Spleen (tissue), 11 donors: ENCODE results near the gene SREK1IP1. TPM values are rescaled to one million over a fixed set of nuclear protein-coding genes. Genes with fewer than 3 reads are reported as not detected.

Source experiments
- DNase-seq: peaks from one replicate; pipeline ENCODE4 v3.0.0-alpha.2; 2020
- H3K27ac ChIP-seq, 8 donors: fragments of 200-600 bp; sonication (generic) in 7 of 8; 1 replicate in 4 of 8; 2 replicates in 4 of 8; pipeline versions ENCODE4 v1.5.0 to v1.8.0; 2016 to 2021; ENCODE audit warnings: inconsistent platforms in 4 of 8, mild to moderate bottlenecking in 4 of 8, moderate library complexity in 1 of 8
- H3K27me3 ChIP-seq, 7 donors: fragments of 200-600 bp; sonication (generic) in 6 of 7; replicated peaks in 1 of 7; 1 replicate in 4 of 7; 2 replicates in 3 of 7; pipeline versions ENCODE4 v1.5.0 to v1.8.0; 2016 to 2021; ENCODE audit warnings: inconsistent platforms in 3 of 7, mild to moderate bottlenecking in 1 of 7
- H3K36me3 ChIP-seq, 6 donors: fragments of 200-600 bp; sonication (generic) in 5 of 6; 1 replicate in 4 of 6; 2 replicates in 2 of 6; pipeline versions ENCODE4 v1.5.0 to v1.8.0; 2016 to 2021; ENCODE audit warnings: inconsistent platforms in 2 of 6
- H3K4me1 ChIP-seq, 6 donors: fragments of 200-600 bp; sonication (generic) in 5 of 6; 1 replicate in 3 of 6; 2 replicates in 3 of 6; pipeline versions ENCODE4 v1.5.0 to v1.8.0; 2016 to 2021; ENCODE audit warnings: inconsistent platforms in 3 of 6
- H3K4me3 ChIP-seq, 8 donors: fragments of 200-600 bp; sonication (generic) in 7 of 8; 1 replicate in 4 of 8; 2 replicates in 4 of 8; pipeline versions ENCODE4 v1.5.0 to v1.8.0; 2016 to 2021; ENCODE audit warnings: inconsistent platforms in 4 of 8, mild to moderate bottlenecking in 4 of 8, moderate library complexity in 2 of 8
- H3K9me3 ChIP-seq, 8 donors: fragments of 200-600 bp; sonication (generic) in 7 of 8; 1 replicate in 4 of 8; 2 replicates in 4 of 8; pipeline versions ENCODE4 v1.5.0 to v1.8.0; 2016 to 2021; ENCODE audit warnings: inconsistent platforms in 4 of 8
- POLR2A ChIP-seq, 3 donors: fragments of 450-650 bp; IDR thresholded peaks; one replicate each; pipeline ENCODE4 v1.5.1; 2017; ENCODE audit warnings: antibody characterized with exemption in 3 of 3, mild to moderate bottlenecking in 1 of 3
- POLR2AphosphoS5 ChIP-seq, 3 donors: sonication (generic); formaldehyde crosslinking; IDR thresholded peaks; one replicate each; pipeline ENCODE4 v1.5.1; 2017; ENCODE audit warnings: antibody characterized with exemption in 3 of 3
- WGBS, 5 donors: extraction: QIAGEN DNeasy Blood & Tissue Kit in 3 of 5; methylation state at CpG; one replicate each; pipeline versions ENCODE4 v1.1.5 to v1.1.7; 2013 to 2018; 5-methylcytosine and 5-hydroxymethylcytosine counted together
- intact Hi-C: fragments of 100-400 bp; cut with DNase I; formaldehyde crosslinking; loops from one replicate; pipeline ENCODE4 v1.15.0; 2023; ENCODE audit warnings: low total_unique reads
- polyA plus RNA-seq, 3 donors: library from polyadenylated mRNA; stranded (reverse); fragments of 200-250 nt; gene quantifications; one replicate each; pipeline ENCODE4 v1.2.1, GENCODE V29; 2013
- total RNA-seq, 7 donors: library from RNA; depleted of rRNA in 3 of 7; stranded (reverse); fragments of >200 nt in 3 of 7; fragmentation: NEBNext Ultra II Directional in 4 of 7; extraction: Animal tissue kit (Norgen Biotek cat#: 25700) in 4 of 7; gene quantifications; one replicate each; pipeline versions ENCODE4 v1.1.0 to v1.2.1, GENCODE V29; 2016 to 2021
- TF ChIP-seq, protein P1 (sequence below), 11 experiments: fragments of 200-600 bp in 7 of 11; fragments of 450-650 bp in 4 of 11; sonication (generic) in 4 of 11; IDR thresholded peaks in 8 of 11; conservative IDR thresholded peaks in 3 of 11; 1 replicate in 7 of 11; 2 replicates in 4 of 11; pipeline versions ENCODE4 v1.4.0 to v1.8.0; 2016 to 2021; ENCODE audit warnings: antibody characterized with exemption in 11 of 11, inconsistent platforms in 4 of 11, mild to moderate bottlenecking in 1 of 11
- donor health status: healthy with polysubstance abuse.
- donor health status: DM: no; HTN: no; CAD: no; lungs with moderate emphysema.
- donor health status: DM: no; HTN: no; CAD: no.
- donor health status: Bipolar disorder and iron deficiency.
- donor health status: healthy.
- donor health status: DM: no; HTN: no; CAD: no.
- donor health status: DM: yes; HTN: yes; CAD: no.

The SREK1IP1 gene
- total and polyA plus RNA-seq, 10 donors, result 10.5 to 27.3 (median 16.5) TPM

DNA sequence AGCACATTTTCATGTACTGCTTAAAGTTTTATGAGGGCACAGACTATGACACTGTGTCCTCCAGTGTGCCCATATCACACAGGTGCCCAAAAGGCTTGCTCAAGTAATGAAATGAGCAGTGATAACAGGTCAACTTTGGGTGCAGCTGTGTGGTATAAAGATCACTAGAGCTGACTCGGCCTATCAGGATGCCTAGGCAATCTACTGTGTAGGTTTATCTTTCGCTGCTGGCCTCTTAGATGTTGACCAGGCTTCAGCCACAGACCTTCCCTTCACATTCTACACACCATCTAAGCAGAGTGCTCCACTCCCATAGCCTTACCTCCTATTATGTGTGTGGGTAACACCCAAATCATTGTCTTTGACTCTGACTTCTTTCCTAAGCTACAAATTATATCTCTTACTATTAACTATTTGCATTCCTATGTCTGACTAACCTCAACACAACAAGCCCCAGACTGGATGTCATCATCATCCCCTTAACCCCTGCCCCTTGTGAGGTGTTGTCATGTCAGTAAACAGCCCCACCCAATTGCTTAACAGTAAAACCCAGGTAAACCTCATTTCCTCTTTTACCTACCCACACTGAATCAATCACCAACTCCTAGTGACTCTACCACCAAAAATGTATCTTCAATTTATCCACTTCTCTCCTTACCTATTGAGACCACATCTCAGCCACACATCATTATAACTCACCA lies 2.5 kb downstream of the SREK1IP1 start:
- intact Hi-C loops, result no loop called here
- no peak for DNase-seq
- 97 to 100% (median 98%) methylated on average over 2 of the region's 2 CpGs for WGBS, 5 donors
- Histone ChIP-seq H3K4me1 (peaks cover 31 to 80% (median 52%) of the 10 kb centered on the region in 6 donors), H3K27me3 (no peaks in the 10 kb centered on the region), H3K4me3 (peak overlapping the region in 1 of 8 donors; percentile 92), H3K36me3 (peaks cover 0 to 39% (median 10%) of the 10 kb centered on the region in 6 donors), H3K27ac (no peak overlapping the region), H3K9me3 (no peaks in the 10 kb centered on the region)
- no peak for TF ChIP-seq POLR2A (IDR thresholded peaks at IDR 0.05)
- TF ChIP-seq, protein P1, sequence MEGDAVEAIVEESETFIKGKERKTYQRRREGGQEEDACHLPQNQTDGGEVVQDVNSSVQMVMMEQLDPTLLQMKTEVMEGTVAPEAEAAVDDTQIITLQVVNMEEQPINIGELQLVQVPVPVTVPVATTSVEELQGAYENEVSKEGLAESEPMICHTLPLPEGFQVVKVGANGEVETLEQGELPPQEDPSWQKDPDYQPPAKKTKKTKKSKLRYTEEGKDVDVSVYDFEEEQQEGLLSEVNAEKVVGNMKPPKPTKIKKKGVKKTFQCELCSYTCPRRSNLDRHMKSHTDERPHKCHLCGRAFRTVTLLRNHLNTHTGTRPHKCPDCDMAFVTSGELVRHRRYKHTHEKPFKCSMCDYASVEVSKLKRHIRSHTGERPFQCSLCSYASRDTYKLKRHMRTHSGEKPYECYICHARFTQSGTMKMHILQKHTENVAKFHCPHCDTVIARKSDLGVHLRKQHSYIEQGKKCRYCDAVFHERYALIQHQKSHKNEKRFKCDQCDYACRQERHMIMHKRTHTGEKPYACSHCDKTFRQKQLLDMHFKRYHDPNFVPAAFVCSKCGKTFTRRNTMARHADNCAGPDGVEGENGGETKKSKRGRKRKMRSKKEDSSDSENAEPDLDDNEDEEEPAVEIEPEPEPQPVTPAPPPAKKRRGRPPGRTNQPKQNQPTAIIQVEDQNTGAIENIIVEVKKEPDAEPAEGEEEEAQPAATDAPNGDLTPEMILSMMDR (IDR thresholded peaks at IDR 0.05 in 8 of 11, conservative IDR thresholded peaks at IDR 0.05 in 3 of 11), result no peak
- no peak for TF ChIP-seq POLR2AphosphoS5 (IDR thresholded peaks at IDR 0.05)

DNA sequence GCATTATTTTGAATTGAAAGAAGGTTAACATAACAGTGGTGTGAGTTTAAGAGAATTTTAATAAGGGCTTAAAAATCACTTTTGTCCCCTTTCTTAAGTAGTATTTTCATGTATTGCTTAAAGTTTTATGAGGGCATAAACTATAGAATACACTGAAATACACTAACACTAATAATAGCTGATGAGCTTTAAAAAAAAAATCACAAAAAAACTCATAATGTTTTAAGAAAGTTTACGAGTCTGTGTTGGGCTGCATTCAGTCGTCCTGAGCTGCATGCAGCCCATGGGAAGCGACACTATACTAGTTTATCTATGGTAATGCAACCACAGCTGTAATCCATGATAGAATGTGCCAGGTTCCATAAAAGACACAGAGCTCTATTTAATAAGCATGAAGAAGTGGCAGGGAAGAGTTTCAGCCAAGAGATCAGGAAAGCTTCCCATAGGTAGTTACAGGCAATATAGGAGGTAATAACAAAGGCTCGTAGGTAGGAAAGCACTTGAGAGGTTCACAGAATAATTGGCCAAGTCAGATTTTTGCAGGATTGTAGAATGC lies 4.5 kb downstream of the SREK1IP1 start:
- 88 to 97% (median 92%) methylated on average over 4 of the region's 4 CpGs for WGBS, 5 donors

DNA sequence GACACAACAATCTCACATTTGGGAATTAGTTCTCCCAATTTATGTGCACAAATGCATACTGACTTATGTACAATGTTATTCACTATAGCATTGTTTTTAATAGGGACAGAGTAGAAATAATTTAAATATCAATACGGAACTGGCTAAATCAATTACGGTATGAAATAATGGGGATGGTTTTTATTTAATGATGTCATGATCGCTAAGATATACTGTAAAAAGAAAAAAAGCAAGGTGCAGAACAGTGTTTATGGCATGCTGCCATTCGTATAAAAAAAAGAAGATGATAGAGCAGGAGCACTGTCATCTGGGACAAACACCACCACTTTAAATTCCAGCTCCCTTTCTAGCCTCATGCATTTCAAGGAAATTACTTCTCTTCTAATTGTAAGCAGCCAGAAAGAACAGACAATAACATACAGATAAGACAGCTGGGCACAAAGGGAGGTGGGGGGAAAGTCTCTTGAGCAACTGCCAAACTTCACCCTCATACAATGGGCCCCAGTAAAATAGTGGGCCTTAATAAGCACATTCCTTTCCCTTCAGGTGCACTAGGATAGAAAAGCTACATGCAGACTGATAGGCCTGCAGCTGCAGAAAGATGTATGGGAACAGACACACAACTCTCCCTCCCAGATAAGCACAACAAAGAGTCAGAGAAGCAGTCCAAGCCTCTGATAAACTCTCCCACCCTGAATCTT lies 8.4 kb downstream of the SREK1IP1 start:
- intact Hi-C loops, result no loop called here
- H3K4me3 ChIP-seq, result no peak overlapping the region
- peaks cover 0 to 51% (median 2%) of the 10 kb centered on the region in 6 donors for H3K4me1 ChIP-seq
- peaks cover 0 to 61% (median 10%) of the 10 kb centered on the region in 6 donors for H3K36me3 ChIP-seq
- H3K9me3 ChIP-seq, result no peaks in the 10 kb centered on the region
- no peaks in the 10 kb centered on the region for H3K27me3 ChIP-seq
- 81 to 97% (median 93%) methylated on average over 4 of the region's 4 CpGs for WGBS, 5 donors
- TF ChIP-seq POLR2A (IDR thresholded peaks at IDR 0.05) (no peak), POLR2AphosphoS5 (IDR thresholded peaks at IDR 0.05) (no peak)
- TF ChIP-seq, protein P1 (IDR thresholded peaks at IDR 0.05 in 8 of 11, conservative IDR thresholded peaks at IDR 0.05 in 3 of 11), result no peak
- no peak overlapping the region for H3K27ac ChIP-seq
- DNase-seq, result no peak

More for the DNA sequence above, 4.5 kb downstream of the SREK1IP1 start:
- TF ChIP-seq, protein P1 (IDR thresholded peaks at IDR 0.05 in 8 of 11, conservative IDR thresholded peaks at IDR 0.05 in 3 of 11), result no peak
- H3K9me3 ChIP-seq, result no peaks in the 10 kb centered on the region
- intact Hi-C loops, result no loop called here
- H3K4me1 ChIP-seq, result peaks cover 17 to 79% (median 33%) of the 10 kb centered on the region in 6 donors
- no peak overlapping the region for H3K4me3 ChIP-seq
- H3K27me3 ChIP-seq, result no peaks in the 10 kb centered on the region
- peaks cover 0 to 56% (median 10%) of the 10 kb centered on the region in 6 donors for H3K36me3 ChIP-seq
- H3K27ac ChIP-seq, result no peak overlapping the region
- DNase-seq, result no peak

DNA sequence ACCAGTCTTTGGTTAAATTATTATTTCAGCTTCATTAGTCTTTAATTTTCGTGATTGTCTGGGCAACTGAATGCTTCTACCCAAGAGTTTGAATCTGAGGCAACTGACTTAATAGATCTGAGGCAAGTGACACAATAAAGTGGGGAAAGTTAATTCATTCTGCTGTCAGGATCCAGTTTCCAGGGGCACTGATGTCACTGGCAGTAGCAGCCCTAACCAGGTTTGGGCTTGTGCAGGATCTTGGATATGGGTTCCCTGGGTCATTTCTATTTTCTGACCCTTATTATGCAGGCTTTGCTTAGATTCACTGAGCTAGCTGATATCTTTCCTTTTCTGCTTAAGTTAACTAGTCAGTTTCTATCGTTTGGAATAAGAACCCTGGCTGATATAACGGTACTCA lies 9.6 kb downstream of the SREK1IP1 start:
- TF ChIP-seq POLR2A (IDR thresholded peaks at IDR 0.05) (no peak), POLR2AphosphoS5 (IDR thresholded peaks at IDR 0.05) (no peak)
- TF ChIP-seq, protein P1 (IDR thresholded peaks at IDR 0.05 in 8 of 11, conservative IDR thresholded peaks at IDR 0.05 in 3 of 11), result no peak
- Histone ChIP-seq H3K9me3 (no peaks in the 10 kb centered on the region), H3K36me3 (peaks cover 0 to 61% (median 8%) of the 10 kb centered on the region in 6 donors), H3K27ac (no peak overlapping the region), H3K27me3 (no peaks in the 10 kb centered on the region), H3K4me3 (no peak overlapping the region), H3K4me1 (peaks cover 0 to 40% (median 0%) of the 10 kb centered on the region in 6 donors)
- WGBS, 5 donors, result 85 to 95% (median 92%) methylated on average over 3 of the region's 3 CpGs
- DNase-seq, result no peak
- intact Hi-C loops, result no loop called here
